Tibial nerve (tissue), 4 donors: ENCODE measurements around the gene EFCAB6. TPM values are rescaled to one million over a fixed set of nuclear protein-coding genes. Genes with fewer than 3 reads are reported as not detected.
"Not testable (repeated sequence)": the region's sequence is repeated elsewhere in the genome, so short reads cannot be mapped to it uniquely, and the experiment has no call there.

Experiments used
- DNase-seq, 2 donors: peaks; one replicate each; pipeline ENCODE4 v3.0.0-alpha.2; 2019; ENCODE audit warnings: low spot score in 2 of 2
- H3K27ac ChIP-seq, 4 donors: fragments of 200-600 bp; sonication (generic) in 3 of 4; one replicate each; pipeline ENCODE4 v1.5.1; 2017 to 2019; ENCODE audit warnings: mild to moderate bottlenecking in 1 of 4
- H3K27me3 ChIP-seq, 2 donors: fragments of 200-600 bp; sonication (generic) in 1 of 2; one replicate each; pipeline versions ENCODE4 v1.5.1 to v1.6.0; 2017 to 2019
- H3K36me3 ChIP-seq, 3 donors: fragments of 200-600 bp; sonication (generic); one replicate each; pipeline ENCODE4 v1.5.1; 2018 to 2019
- H3K4me1 ChIP-seq, 4 donors: fragments of 200-600 bp; sonication (generic) in 3 of 4; one replicate each; pipeline ENCODE4 v1.5.1; 2017 to 2019
- H3K4me3 ChIP-seq, 4 donors: fragments of 200-600 bp; sonication (generic) in 3 of 4; one replicate each; pipeline ENCODE4 v1.5.1; 2017 to 2019; ENCODE audit warnings: mild to moderate bottlenecking in 1 of 4, moderate library complexity in 1 of 4
- H3K9me3 ChIP-seq, 4 donors: fragments of 200-600 bp; sonication (generic) in 3 of 4; one replicate each; pipeline ENCODE4 v1.5.1; 2017 to 2019
- CTCF ChIP-seq, 5 experiments: fragments of 200-600 bp in 3 of 5; fragments of 450-650 bp in 2 of 5; sonication (generic) in 3 of 5; IDR thresholded peaks; one replicate each; pipeline ENCODE4 v1.5.1; 2016 to 2019; ENCODE audit warnings: antibody characterized with exemption in 5 of 5, mild to moderate bottlenecking in 3 of 5, moderate library complexity in 2 of 5
- EP300 ChIP-seq, 2 donors: sonication (generic); formaldehyde crosslinking; IDR thresholded peaks; one replicate each; pipeline ENCODE4 v1.6.1; 2017; ENCODE audit warnings: antibody characterized with exemption in 2 of 2, mild to moderate bottlenecking in 1 of 2
- POLR2A ChIP-seq, 2 donors: fragments of 450-650 bp; IDR thresholded peaks; one replicate each; pipeline ENCODE4 v1.6.1; 2017; ENCODE audit warnings: antibody characterized with exemption in 2 of 2, mild to moderate bottlenecking in 2 of 2, moderate library complexity in 2 of 2
- WGBS, 2 donors: methylation state at CpG; one replicate each; pipeline ENCODE4 v1.1.5; 2018; 5-methylcytosine and 5-hydroxymethylcytosine counted together
- total RNA-seq, 4 donors: library from RNA; depleted of rRNA; stranded (reverse); fragments of >200 nt; gene quantifications; one replicate each; pipeline ENCODE4 v1.1.0, GENCODE V29; 2016

EFCAB6 gene
- total RNA-seq, 4 donors from 2014 or later, result 3.3 to 9.2 (median 6.8) TPM

- H3K36me3 ChIP-seq, result peaks cover 0 to 35% (median 0%) of the 10 kb centered on the region in 3 donors
- TF ChIP-seq CTCF (IDR thresholded peaks at IDR 0.05) (no peak), EP300 (IDR thresholded peaks at IDR 0.05) (no peak), POLR2A (IDR thresholded peaks at IDR 0.05) (no peak)
- no peaks in the 10 kb centered on the region for H3K27me3 ChIP-seq
- H3K9me3 ChIP-seq, result no peaks in the 10 kb centered on the region
- 83 to 86% methylated on average over 8 of the region's 8 CpGs for WGBS, 2 donors
- H3K4me1 ChIP-seq, result no peaks in the 10 kb centered on the region
- H3K27ac ChIP-seq, result no peak overlapping the region
- H3K4me3 ChIP-seq, result no peak overlapping the region
- no peak for DNase-seq
Measured at GRCh38 chr22:43667656-43668055, 144.4 kb downstream of the EFCAB6 start.

- Histone ChIP-seq H3K4me1 (no peaks in the 10 kb centered on the region), H3K4me3 (no peak overlapping the region), H3K27me3 (no peaks in the 10 kb centered on the region), H3K36me3 (peaks cover 0 to 34% (median 0%) of the 10 kb centered on the region in 3 donors), H3K9me3 (no peaks in the 10 kb centered on the region), H3K27ac (no peak overlapping the region)
- DNase-seq, result no peak
- no peak for TF ChIP-seq CTCF (IDR thresholded peaks at IDR 0.05)
- TF ChIP-seq EP300 (IDR thresholded peaks at IDR 0.05), result no peak
- WGBS, 2 donors, result 60 to 64% methylated on average over 5 of the region's 5 CpGs
Measured at GRCh38 chr22:43666457-43666856, 145.6 kb downstream of the EFCAB6 start.

GRCh38 chr22:43658823-43659222 is 153.3 kb downstream of the EFCAB6 start:
- H3K27ac ChIP-seq, result no peak overlapping the region
- TF ChIP-seq CTCF (IDR thresholded peaks at IDR 0.05) (no peak), EP300 (IDR thresholded peaks at IDR 0.05) (no peak), POLR2A (IDR thresholded peaks at IDR 0.05) (no peak)
- no peaks in the 10 kb centered on the region for H3K27me3 ChIP-seq
- no peak overlapping the region for H3K4me3 ChIP-seq
- WGBS, 2 donors, result 34 to 47% methylated on average over 9 of the region's 9 CpGs
- H3K4me1 ChIP-seq, result no peaks in the 10 kb centered on the region
- peaks cover 0 to 14% (median 0%) of the 10 kb centered on the region in 3 donors for H3K36me3 ChIP-seq
- DNase-seq, result no peak
- no peaks in the 10 kb centered on the region for H3K9me3 ChIP-seq

- WGBS, 2 donors, result 79 to 93% methylated on average over 6 of the region's 6 CpGs
- not testable (repeated sequence) for H3K4me3 ChIP-seq, H3K27me3 ChIP-seq, H3K4me1 ChIP-seq, H3K27ac ChIP-seq, DNase-seq
- Histone ChIP-seq H3K36me3 (peaks cover 0 to 31% (median 0%) of the 10 kb centered on the region in 3 donors), H3K9me3 (peaks cover 0 to 19% (median 2%) of the 10 kb centered on the region in 4 donors)
Measured at GRCh38 chr22:43656581-43656980, 155.5 kb downstream of the EFCAB6 start.

GRCh38 chr22:43654271-43654670 is 157.8 kb downstream of the EFCAB6 start:
- Histone ChIP-seq H3K4me3 (no peak overlapping the region), H3K36me3 (peaks cover 0 to 40% (median 0%) of the 10 kb centered on the region in 3 donors), H3K4me1 (no peaks in the 10 kb centered on the region), H3K27me3 (no peaks in the 10 kb centered on the region), H3K27ac (no peak overlapping the region), H3K9me3 (peaks cover 0 to 19% (median 2%) of the 10 kb centered on the region in 4 donors)
- no peak for TF ChIP-seq CTCF (IDR thresholded peaks at IDR 0.05)
- TF ChIP-seq POLR2A (IDR thresholded peaks at IDR 0.05), result no peak
- no peak for TF ChIP-seq EP300 (IDR thresholded peaks at IDR 0.05)
- WGBS, 2 donors, result 91 to 92% methylated on average over 4 of the region's 4 CpGs
- no peak for DNase-seq

GRCh38 chr22:43652845-43653244 is 159.3 kb downstream of the EFCAB6 start:
- Histone ChIP-seq H3K27ac (no peak overlapping the region), H3K4me1 (no peaks in the 10 kb centered on the region), H3K4me3 (no peak overlapping the region), H3K9me3 (peaks cover 0 to 19% (median 2%) of the 10 kb centered on the region in 4 donors), H3K27me3 (no peaks in the 10 kb centered on the region), H3K36me3 (peaks cover 0 to 40% (median 0%) of the 10 kb centered on the region in 3 donors)
- no peak for DNase-seq
- WGBS, 2 donors, result 95 to 98% methylated on average over 4 of the region's 4 CpGs
- TF ChIP-seq POLR2A (IDR thresholded peaks at IDR 0.05), result no peak
- TF ChIP-seq EP300 (IDR thresholded peaks at IDR 0.05), result no peak
- TF ChIP-seq CTCF (IDR thresholded peaks at IDR 0.05), result no peak
